IMR-90 (cell line): ENCODE measurements around the gene WWC2. TPM values are rescaled to one million over a fixed set of nuclear protein-coding genes. Genes with fewer than 3 reads are reported as not detected.

ENCODE experiments used
- ATAC-seq: fragments of 200-7000 bp; cut with Tn5 transposase; 2 replicates; pipeline ENCODE4 v1.9.1; 2020; ENCODE audit warnings: low read depth, mild to moderate bottlenecking, moderate library complexity
- BruUV-seq: library from RNA; stranded (reverse); fragments of 400-500 nt; replicated peaks from 2 replicates; lab custom pipeline; 2021; lab: Mats Ljungman, UMichigan
- CTCF ChIA-PET: fragments of 300-600 bp; formaldehyde crosslinking; extraction: SDS; loops from one replicate; lab custom pipeline; 2021; ENCODE audit warnings: antibody characterized with exemption; lab: Yijun Ruan, JAX
- POLR2A ChIA-PET: fragments of 300-600 bp; sonication (Branson Sonifier 250); formaldehyde crosslinking; loops from one replicate; lab custom pipeline; 2022; ENCODE audit warnings: antibody characterized with exemption; ENCODE audit not compliant: unreplicated experiment; lab: Charles Lee
- DNase-seq: peaks from one replicate; pipeline ENCODE4 v3.0.0; 2013
- H2AFZ ChIP-seq: replicated peaks from 2 replicates; pipeline ENCODE3; 2013; ENCODE audit warnings: low read length, mild to moderate bottlenecking; ENCODE audit not compliant: poor library complexity
- H2AK5ac ChIP-seq: 2 replicates; pipeline ENCODE4 v1.6.1; 2013; ENCODE audit warnings: low read depth, low read length, inconsistent platforms
- H2AK9ac ChIP-seq: replicated peaks from 2 replicates; pipeline ENCODE3; 2013; ENCODE audit warnings: mild to moderate bottlenecking, low read depth, low read length, moderate library complexity; ENCODE audit not compliant: poor library complexity
- H2BK120ac ChIP-seq: 2 replicates; pipeline ENCODE4 v1.6.1; 2013; ENCODE audit warnings: low read depth, low read length, inconsistent platforms
- H2BK15ac ChIP-seq: 3 replicates; pipeline ENCODE4 v1.6.1; 2013; ENCODE audit warnings: low read depth, low read length, inconsistent platforms
- H2BK20ac ChIP-seq: 2 replicates; pipeline ENCODE4 v1.6.1; 2013; ENCODE audit warnings: low read depth, mild to moderate bottlenecking, inconsistent platforms, low read length, moderate library complexity
- H2BK5ac ChIP-seq: 2 replicates; pipeline ENCODE4 v1.6.1; 2013; ENCODE audit warnings: mild to moderate bottlenecking, low read depth, low read length, inconsistent platforms; ENCODE audit not compliant: poor library complexity, severe bottlenecking
- H3K14ac ChIP-seq: replicated peaks from 2 replicates; pipeline ENCODE4 v1.6.1; 2013; ENCODE audit warnings: low read depth, low read length, inconsistent platforms
- H3K18ac ChIP-seq: 2 replicates; pipeline ENCODE4 v1.6.1; 2013; ENCODE audit warnings: low read depth, low read length, control low read depth
- H3K23ac ChIP-seq: 2 replicates; pipeline ENCODE4 v1.6.1; 2013; ENCODE audit warnings: low read depth, low read length, inconsistent platforms
- H3K27ac ChIP-seq: 2 replicates; pipeline ENCODE4 v1.5.1; 2013; ENCODE audit warnings: mild to moderate bottlenecking, control low read depth, low read length; ENCODE audit not compliant: insufficient read depth
- H3K27me3 ChIP-seq: 2 replicates; pipeline ENCODE4 v1.6.1; 2013; ENCODE audit warnings: low read length; ENCODE audit not compliant: control insufficient read depth, insufficient read depth
- H3K36me3 ChIP-seq: 2 replicates; pipeline ENCODE4 v1.6.1; 2013; ENCODE audit warnings: low read length, mixed read lengths; ENCODE audit not compliant: control insufficient read depth, insufficient read depth
- H3K4ac ChIP-seq: 2 replicates; pipeline ENCODE4 v1.6.1; 2013; ENCODE audit warnings: low read depth, low read length, inconsistent platforms
- H3K4me1 ChIP-seq: 2 replicates; pipeline ENCODE4 v1.6.1; 2013; ENCODE audit warnings: low read length, mixed read lengths; ENCODE audit not compliant: control insufficient read depth, insufficient read depth
- H3K4me2 ChIP-seq: 2 replicates; pipeline ENCODE4 v1.6.1; 2013; ENCODE audit warnings: low read depth, mild to moderate bottlenecking, control low read depth, low read length, moderate library complexity
- H3K4me3 ChIP-seq: 2 replicates; pipeline ENCODE4 v1.5.1; 2013; ENCODE audit warnings: low read depth, mild to moderate bottlenecking, control low read depth, low read length, moderate library complexity; ENCODE audit not compliant: insufficient read depth
- H3K56ac ChIP-seq: 2 replicates; pipeline ENCODE4 v1.6.1; 2013; ENCODE audit warnings: low read length, inconsistent platforms; ENCODE audit not compliant: insufficient read depth; ENCODE audit errors: extremely low read depth
- H3K79me1 ChIP-seq, 2 experiments: 2 replicates each; pipeline ENCODE4 v1.6.1; 2013; ENCODE audit warnings: low read length in 2 of 2, inconsistent platforms in 1 of 2, low read depth in 1 of 2
- H3K9ac ChIP-seq: 2 replicates; pipeline ENCODE4 v1.6.1; 2013; ENCODE audit warnings: low read depth, low read length, control low read depth
- H3K9me1 ChIP-seq: 2 replicates; pipeline ENCODE4 v1.6.1; 2013; ENCODE audit warnings: low read length, inconsistent platforms; ENCODE audit not compliant: insufficient read depth
- H3K9me3 ChIP-seq: 2 replicates; pipeline ENCODE4 v1.6.1; 2013; ENCODE audit warnings: low read length; ENCODE audit not compliant: control insufficient read depth, insufficient read depth
- H4K20me1 ChIP-seq: 2 replicates; pipeline ENCODE4 v1.6.1; 2013; ENCODE audit warnings: low read length, inconsistent platforms; ENCODE audit not compliant: insufficient read depth
- H4K5ac ChIP-seq: 2 replicates; pipeline ENCODE4 v1.6.1; 2013; ENCODE audit warnings: mild to moderate bottlenecking, low read depth, low read length, control low read depth
- H4K8ac ChIP-seq, 2 experiments: 2 replicates each; pipeline ENCODE4 v1.6.1; 2013; ENCODE audit warnings: low read depth in 2 of 2, low read length in 2 of 2, control low read depth in 1 of 2, inconsistent platforms in 1 of 2
- H4K91ac ChIP-seq: 2 replicates; pipeline ENCODE4 v1.6.1; 2013; ENCODE audit warnings: low read depth, low read length, inconsistent platforms; ENCODE audit not compliant: insufficient read depth
- CEBPB ChIP-seq: IDR thresholded peaks from 2 replicates; pipeline ENCODE4 v1.6.1; 2012; ENCODE audit warnings: low read depth, low read length, improper control_type of control experiment
- MAFK ChIP-seq: IDR thresholded peaks from 2 replicates; pipeline ENCODE4 v1.6.1; 2012; ENCODE audit warnings: low read depth, low read length, improper control_type of control experiment
- NFE2L2 ChIP-seq: fragments of 150-350 bp; IDR thresholded peaks from 2 replicates; pipeline ENCODE4 v1.6.1; 2016; ENCODE audit warnings: low read depth, mild to moderate bottlenecking, low read length
- SMC3 ChIP-seq: fragments of 150-350 bp; IDR thresholded peaks from 2 replicates; pipeline ENCODE4 v1.6.1; 2016; ENCODE audit warnings: low read depth, mild to moderate bottlenecking, antibody characterized with exemption, low read length, moderate library complexity
- WGBS, 2 experiments: methylation state at CpG; one replicate each; pipeline versions ENCODE4 v1.1.5 to v1.1.7; 2013; ENCODE audit warnings: missing lambda C conversion rate in 2 of 2; ENCODE audit not compliant: insufficient read length in 1 of 2; ENCODE audit errors: extremely low coverage in 2 of 2; 5-methylcytosine and 5-hydroxymethylcytosine counted together
- dilution Hi-C: fragments of 300-500 bp; cut with HindIII; formaldehyde crosslinking; loops from one replicate; pipeline ENCODE4 v1.14.3; 2018; ENCODE audit warnings: low sequenced_read_pairs; ENCODE audit not compliant: unreplicated experiment
- in situ Hi-C: fragments of 300-500 bp; cut with MboI; formaldehyde crosslinking; loops from 3 replicates; pipeline ENCODE4 v1.14.3; 2019; ENCODE audit warnings: low sequenced_read_pairs, inconsistent platforms, mixed read lengths
- intact Hi-C: fragments of 100-400 bp; cut with micrococcal nuclease; formaldehyde crosslinking; loops from 2 replicates; pipeline ENCODE4 v1.10.0; 2022
- polyA plus RNA-seq, 3 experiments: library from polyadenylated mRNA; depleted of rRNA; stranded (reverse); fragments of >200 nt; gene quantifications; 2 replicates each; pipeline ENCODE4 v1.2.3, GENCODE V29; 2012; ENCODE audit warnings: low replicate concordance in 1 of 3
- total RNA-seq: library from RNA; depleted of rRNA; stranded (reverse); fragments of >200 nt; gene quantifications from 2 replicates; pipeline ENCODE4 v1.2.3, GENCODE V29; 2012
- TF ChIP-seq, protein P1 (sequence below): fragments of 150-350 bp; IDR thresholded peaks from 2 replicates; pipeline ENCODE4 v1.6.1; 2017; ENCODE audit warnings: mild to moderate bottlenecking, antibody characterized with exemption, low read length, low read depth

WWC2 gene
- total and polyA plus RNA-seq, 2 of the 4 experiments (the other 2 are of a cell fraction): 26.6 to 27.4 TPM

DNA sequence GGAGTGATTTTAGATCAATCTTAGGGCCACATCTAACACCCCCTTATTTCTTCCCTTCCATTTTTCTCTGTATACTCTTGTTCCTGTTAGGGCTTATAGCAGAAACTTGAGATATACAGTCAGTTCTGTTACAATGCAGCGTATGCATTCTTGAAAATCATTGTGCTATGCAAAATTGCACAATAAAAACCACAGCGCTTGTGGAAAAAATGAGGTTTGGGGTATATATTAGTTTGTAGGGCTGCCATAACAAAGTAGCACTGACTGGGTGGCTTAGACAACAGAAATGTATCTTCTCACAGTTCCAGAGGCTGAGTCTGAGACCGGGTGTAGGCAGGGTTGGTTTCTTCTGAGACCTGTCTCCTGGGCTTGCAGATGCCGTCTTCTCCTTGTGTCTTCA is 59.0 kb downstream of the WWC2 start:
- H3K27ac ChIP-seq: peak overlapping the region; percentile 62; the same call in 1 of the 2 replicates
- peak overlapping the region; percentile 84; the same call in 1 of the 2 replicates for H3K23ac ChIP-seq
- H3K4me3 ChIP-seq: no peak overlapping the region
- ChIA-PET CTCF (no interaction called here), POLR2A (no interaction called here)
- WGBS, 2 experiments: 40% methylated on average over 1 of the region's 4 CpGs; no CpG with 5 or more reads in 1 of the 2 experiments
- ATAC-seq: peak; percentile 86
- H4K8ac ChIP-seq: peak overlapping the region in 1 of 2 experiments; percentile 70; a peak in 2 of 4 replicates
- no peak overlapping the region for H3K56ac ChIP-seq
- H2AK9ac ChIP-seq: no peak overlapping the region
- peak overlapping the region; percentile 68; the same call in 1 of the 2 replicates for H2BK20ac ChIP-seq
- DNase-seq: peak; percentile 90
- no peak for TF ChIP-seq NFE2L2
- TF ChIP-seq, protein P1, sequence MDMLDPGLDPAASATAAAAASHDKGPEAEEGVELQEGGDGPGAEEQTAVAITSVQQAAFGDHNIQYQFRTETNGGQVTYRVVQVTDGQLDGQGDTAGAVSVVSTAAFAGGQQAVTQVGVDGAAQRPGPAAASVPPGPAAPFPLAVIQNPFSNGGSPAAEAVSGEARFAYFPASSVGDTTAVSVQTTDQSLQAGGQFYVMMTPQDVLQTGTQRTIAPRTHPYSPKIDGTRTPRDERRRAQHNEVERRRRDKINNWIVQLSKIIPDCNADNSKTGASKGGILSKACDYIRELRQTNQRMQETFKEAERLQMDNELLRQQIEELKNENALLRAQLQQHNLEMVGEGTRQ: no peak
- peak; percentile 59 for TF ChIP-seq MAFK
- TF ChIP-seq CEBPB: peak; percentile 98
- no peak for TF ChIP-seq SMC3
- H2BK5ac ChIP-seq: peak overlapping the region; percentile 92
- BruUV-seq: no TSS peak
- peak overlapping the region; percentile 72 for H4K91ac ChIP-seq
- no peak overlapping the region; the same call in 1 of the 2 replicates for H4K5ac ChIP-seq
- H2BK120ac ChIP-seq: peak overlapping the region; percentile 71; the same call in 1 of the 2 replicates
- H2BK15ac ChIP-seq: 0 out of 3 replicates have a peak overlapping the region, but pooled peaks have one; percentile 43
- H3K36me3 ChIP-seq: no peaks in the 10 kb centered on the region; the same call in 1 of the 2 replicates
- peak overlapping the region; percentile 90 for H3K14ac ChIP-seq
- H3K9ac ChIP-seq: no peak overlapping the region
- no peaks in the 10 kb centered on the region for H3K9me3 ChIP-seq
- dilution Hi-C loops: no loop called here
- H3K79me1 ChIP-seq: peaks cover 45 to 82% of the 10 kb centered on the region in 2 experiments
- peak overlapping the region; percentile 64; the same call in 1 of the 2 replicates for H3K18ac ChIP-seq
- peaks cover 12% of the 10 kb centered on the region for H3K4me1 ChIP-seq
- no peaks in the 10 kb centered on the region for H3K27me3 ChIP-seq
- peaks cover 35% of the 10 kb centered on the region for H4K20me1 ChIP-seq
- in situ Hi-C loops: no loop called here
- peak overlapping the region; percentile 78; the same call in 1 of the 2 replicates for H3K4ac ChIP-seq
- peak overlapping the region; percentile 83 for H2AK5ac ChIP-seq
- H3K9me1 ChIP-seq: peaks cover 20% of the 10 kb centered on the region
- intact Hi-C loops: no loop called here
- H3K4me2 ChIP-seq: peak overlapping the region; percentile 70; the same call in 1 of the 2 replicates
- no peak overlapping the region for H2AFZ ChIP-seq
